Activated CD8-positive, alpha-beta memory T cell treated with anti-CD3 and anti-CD28 coated beads, Interleukin-2, amount 10 ng/mL, durations not matched to agents 7 days and 5 days (primary cell): ENCODE measurements around the gene VAMP3. TPM values are rescaled to one million over a fixed set of nuclear protein-coding genes. Genes with fewer than 3 reads are reported as not detected.
A peak's percentile ranks its signal among the peaks of the same experiment; 100 is the strongest.
"Not testable (repeated sequence)": the region's sequence is repeated elsewhere in the genome, so short reads cannot be mapped to it uniquely, and the experiment has no call there.

Experiments
- ATAC-seq: fragments of 150-1000 bp; cut with Tn5 transposase; one replicate; pipeline ENCODE4 v1.10.0; 2021; ENCODE audit warnings: moderate library complexity
- CTCF ChIA-PET: fragments of 350-600 bp; sonication (Branson Sonifier 250); formaldehyde crosslinking; loops from one replicate; lab custom pipeline; 2021; ENCODE audit warnings: antibody characterized with exemption; lab: Charles Lee
- DNase-seq: peaks from one replicate; pipeline ENCODE4 v3.0.0-alpha.2; 2020
- H3K27ac Mint-ChIP-seq: one replicate; pipeline ENCODE4 v1.8.0; 2021; ENCODE audit warnings: mild to moderate bottlenecking, mixed read lengths
- H3K27me3 Mint-ChIP-seq: one replicate; pipeline ENCODE4 v1.8.0; 2021; ENCODE audit warnings: mixed read lengths
- H3K36me3 Mint-ChIP-seq: one replicate; pipeline ENCODE4 v1.8.0; 2021; ENCODE audit warnings: mild to moderate bottlenecking, mixed read lengths
- H3K4me1 Mint-ChIP-seq: one replicate; pipeline ENCODE4 v1.8.0; 2021; ENCODE audit warnings: mixed read lengths
- H3K4me3 Mint-ChIP-seq: one replicate; pipeline ENCODE4 v1.8.0; 2021; ENCODE audit warnings: mild to moderate bottlenecking, moderate library complexity, mixed read lengths
- H3K9me3 Mint-ChIP-seq: one replicate; pipeline ENCODE4 v1.8.0; 2022; ENCODE audit warnings: low read depth, mixed read lengths
- total RNA-seq, 2 experiments: library from RNA; stranded (reverse); gene quantifications; one replicate each; pipeline ENCODE4 v1.2.3, GENCODE V29; 2021

The VAMP3 gene
- total RNA-seq, 2 experiments from 2014 or later = 25.7 to 33.1 TPM

DNA sequence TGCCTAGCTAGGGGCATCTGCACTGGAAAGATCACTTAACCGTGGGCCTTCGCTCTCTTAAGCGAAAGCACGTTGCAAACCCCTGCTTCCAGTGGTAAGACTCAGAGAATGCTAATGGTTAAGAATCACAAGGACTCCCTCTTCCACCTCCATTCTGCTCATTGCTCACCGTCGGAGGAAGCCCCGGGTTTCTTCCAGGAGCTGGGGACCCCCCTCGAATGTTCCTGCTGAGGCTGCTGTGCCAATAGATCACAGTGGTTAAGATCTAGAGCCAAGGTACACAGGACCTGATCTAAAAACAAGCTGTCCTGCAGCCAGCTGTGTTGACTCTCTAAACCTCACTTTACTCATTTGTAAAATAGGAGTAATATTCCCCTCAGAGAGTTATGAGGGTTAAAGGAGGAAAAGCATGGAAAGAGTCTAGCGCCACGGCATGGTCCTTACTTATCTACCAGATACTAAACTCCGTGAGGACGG is 765 bp downstream of the VAMP3 start:
- peaks cover 27% of the 10 kb centered on the region for H3K27me3 Mint-ChIP-seq
- CTCF ChIA-PET = interaction anchor here (1.4 to 1.7 kb wide), 3 partner anchors 13 to 103 kb away, joined by 3 to 11 read pairs (median 6); no protein-coding TSS in a partner anchor
- H3K27ac Mint-ChIP-seq = peak overlapping the region; percentile 83
- H3K36me3 Mint-ChIP-seq = peaks cover 23% of the 10 kb centered on the region
- no peak for ATAC-seq
- no peaks in the 10 kb centered on the region for H3K9me3 Mint-ChIP-seq
- no peak for DNase-seq
- peaks cover 35% of the 10 kb centered on the region for H3K4me1 Mint-ChIP-seq
- H3K4me3 Mint-ChIP-seq = peak overlapping the region; percentile 83

DNA sequence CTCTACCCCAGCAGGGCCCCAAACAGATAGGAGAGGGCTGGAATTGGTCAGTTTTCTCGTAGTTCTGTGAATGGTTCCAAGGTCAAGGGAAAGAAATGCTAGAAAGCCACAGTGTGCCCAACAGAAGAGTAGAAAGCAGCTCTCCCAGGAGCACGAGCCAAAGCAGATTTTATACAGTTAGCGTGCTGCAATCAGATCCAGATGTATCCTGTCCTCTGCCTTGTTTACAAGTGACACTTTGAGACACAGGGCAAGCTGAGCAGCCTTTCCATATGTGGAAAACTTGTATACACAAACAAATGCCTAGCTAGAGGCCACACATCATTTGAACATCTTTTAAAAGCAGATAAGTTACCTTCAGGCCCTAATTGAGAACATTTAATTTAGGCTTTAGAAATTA is 6.5 kb downstream of the VAMP3 start:
- Mint-ChIP-seq H3K4me1 (peaks cover 36% of the 10 kb centered on the region), H3K4me3 (no peak overlapping the region), H3K36me3 (peaks cover 36% of the 10 kb centered on the region)

DNA sequence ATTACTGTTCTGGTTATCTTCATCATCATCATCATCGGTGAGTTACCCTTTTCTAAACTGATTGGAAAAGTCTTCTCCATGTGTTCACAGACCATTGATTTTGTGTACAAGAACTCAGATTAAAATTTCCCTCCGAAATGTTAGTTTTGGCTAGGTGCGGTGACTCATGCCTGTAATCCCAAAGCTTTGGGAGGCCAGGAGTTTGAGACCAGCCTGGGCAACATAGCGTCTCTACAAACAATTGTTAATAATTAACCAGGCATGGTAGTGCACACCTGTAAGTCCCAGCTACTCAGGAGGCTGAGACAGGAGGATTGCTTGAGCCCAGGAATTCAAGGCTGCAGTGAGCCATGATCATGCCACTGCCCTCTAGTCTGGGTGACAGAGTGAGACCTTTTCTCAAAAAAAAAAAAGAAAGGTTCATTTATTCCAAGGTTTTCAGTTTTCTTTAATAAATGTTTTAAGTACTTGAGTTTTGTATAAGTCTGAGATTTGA is 7.1 kb downstream of the VAMP3 start:
- Mint-ChIP-seq H3K4me1 (peaks cover 37% of the 10 kb centered on the region), H3K27me3 (no peaks in the 10 kb centered on the region), H3K27ac (no peak overlapping the region), H3K4me3 (no peak overlapping the region), H3K9me3 (no peaks in the 10 kb centered on the region), H3K36me3 (peaks cover 33% of the 10 kb centered on the region)
- no peak for DNase-seq
- CTCF ChIA-PET = no interaction called here
- no peak for ATAC-seq

More for the DNA sequence above, 6.5 kb downstream of the VAMP3 start:
- H3K27ac Mint-ChIP-seq = no peak overlapping the region
- no peak for DNase-seq
- no peaks in the 10 kb centered on the region for H3K9me3 Mint-ChIP-seq
- no peak for ATAC-seq
- H3K27me3 Mint-ChIP-seq = no peaks in the 10 kb centered on the region
- CTCF ChIA-PET = no interaction called here

DNA sequence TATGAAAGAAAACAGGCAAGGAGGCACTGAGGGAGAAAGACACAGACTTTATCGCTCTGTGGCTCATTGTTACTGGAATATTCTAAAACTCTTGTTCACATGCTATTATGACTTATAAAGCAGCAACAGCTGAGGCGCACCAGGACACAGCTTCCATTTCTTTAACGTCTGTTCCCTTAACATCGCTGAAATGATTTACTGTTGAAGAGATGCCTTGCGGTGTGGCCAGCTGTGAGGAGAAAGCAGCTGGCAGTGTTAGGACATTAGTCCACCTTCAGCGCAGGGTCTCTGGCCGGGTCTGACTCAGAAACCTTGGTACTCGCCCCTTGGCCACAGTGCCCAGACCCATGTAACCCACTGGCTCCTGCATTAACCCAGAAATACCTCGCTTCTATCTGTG is 9.9 kb downstream of the VAMP3 start:
- peaks cover 20% of the 10 kb centered on the region for H3K36me3 Mint-ChIP-seq
- peaks cover 29% of the 10 kb centered on the region for H3K4me1 Mint-ChIP-seq
- CTCF ChIA-PET = no interaction called here
- no peak overlapping the region for H3K4me3 Mint-ChIP-seq
- no peaks in the 10 kb centered on the region for H3K9me3 Mint-ChIP-seq
- H3K27ac Mint-ChIP-seq = no peak overlapping the region
- no peak for DNase-seq
- ATAC-seq = no peak
- peaks cover 8% of the 10 kb centered on the region for H3K27me3 Mint-ChIP-seq

DNA sequence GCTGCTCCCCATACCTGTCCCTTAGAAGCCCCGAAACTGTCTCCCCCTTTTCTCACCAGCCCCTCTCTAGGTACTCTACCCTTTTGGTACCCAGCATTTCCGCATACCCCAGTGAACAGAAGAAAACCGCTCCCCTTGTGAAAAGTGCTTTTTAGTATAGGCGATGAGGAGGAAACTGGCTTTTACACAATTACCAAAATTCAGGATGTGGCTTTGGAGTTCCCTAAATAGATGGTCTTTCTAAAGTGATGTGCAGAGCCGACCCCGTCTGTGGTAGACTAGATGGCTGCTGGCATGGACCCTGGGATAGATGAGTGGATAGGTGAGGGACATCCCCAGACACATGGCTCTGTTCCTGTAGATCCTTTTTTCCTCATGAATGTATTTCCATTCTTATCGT is 10.4 kb downstream of the VAMP3 start:
- Mint-ChIP-seq H3K9me3 (no peaks in the 10 kb centered on the region), H3K4me1 (peaks cover 29% of the 10 kb centered on the region), H3K36me3 (peaks cover 17% of the 10 kb centered on the region), H3K27me3 (peaks cover 8% of the 10 kb centered on the region), H3K4me3 (peak overlapping the region; percentile 46), H3K27ac (peak overlapping the region; percentile 44)
- CTCF ChIA-PET = no interaction called here
- ATAC-seq (no peak), DNase-seq (no peak)

DNA sequence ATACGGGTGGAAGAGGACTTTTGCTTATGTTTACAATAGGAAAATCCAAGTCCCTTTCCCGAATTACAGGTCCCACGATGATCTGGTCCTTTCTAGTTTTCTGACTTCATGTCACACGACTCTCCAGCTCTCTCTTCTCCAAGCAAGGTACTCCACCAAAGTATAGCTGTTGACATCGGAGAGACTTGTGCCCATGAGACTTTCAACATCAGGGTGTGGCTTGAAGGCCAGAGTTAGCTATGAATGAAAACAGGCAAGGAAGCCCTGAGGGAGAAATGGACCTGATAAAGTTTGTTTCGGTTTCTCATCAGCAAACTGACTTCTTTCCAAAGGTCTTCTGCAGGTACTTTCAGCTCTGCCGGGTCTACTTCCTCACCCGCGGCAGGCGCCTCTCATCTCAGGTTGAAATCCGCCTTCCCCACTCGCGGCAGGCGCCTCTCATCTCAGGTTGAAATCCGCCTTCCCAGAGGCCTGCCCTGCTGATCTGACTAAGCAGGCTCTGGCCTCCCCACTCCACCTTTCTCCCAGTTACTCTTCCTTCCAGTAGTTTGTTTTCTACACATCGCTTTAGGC is 10.9 kb downstream of the VAMP3 start:
- Mint-ChIP-seq H3K36me3 (peaks cover 15% of the 10 kb centered on the region), H3K4me3 (peak overlapping the region; percentile 46), H3K27me3 (peaks cover 8% of the 10 kb centered on the region), H3K4me1 (peaks cover 29% of the 10 kb centered on the region), H3K9me3 (no peaks in the 10 kb centered on the region), H3K27ac (peak overlapping the region; percentile 73)
- ATAC-seq (no peak), DNase-seq (no peak)
- CTCF ChIA-PET = no interaction called here

DNA sequence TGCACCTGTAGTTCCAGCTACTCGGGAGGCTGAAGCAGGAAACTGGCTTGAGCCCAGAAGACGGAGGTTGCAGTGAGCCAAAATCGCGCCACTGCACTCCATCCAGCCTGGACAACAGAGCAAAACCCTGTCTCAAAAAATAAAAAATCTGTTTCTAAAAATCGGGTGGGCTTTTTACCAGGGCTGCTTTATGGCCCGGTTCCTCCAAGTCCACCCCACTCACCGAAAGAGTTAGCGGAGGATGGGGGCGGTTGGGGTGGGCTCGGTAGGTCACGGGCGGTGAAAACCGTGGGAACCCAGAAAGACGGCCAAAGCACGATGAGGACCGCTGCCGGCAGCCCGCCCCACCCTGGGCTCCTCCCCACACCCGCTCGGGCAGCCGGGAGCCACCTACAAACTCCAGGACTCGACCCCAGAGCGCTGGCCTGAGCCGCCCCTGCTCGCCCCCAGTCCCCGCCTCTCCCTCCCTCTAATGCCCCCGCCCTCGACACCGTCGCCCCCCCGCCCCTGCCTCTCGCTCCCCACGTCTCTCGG is 12.1 kb downstream of the VAMP3 start:
- CTCF ChIA-PET = interaction anchor here (0.8 kb wide), 1 partner anchor 30 kb away, joined by 3 read pairs; no protein-coding TSS in a partner anchor
- Mint-ChIP-seq H3K36me3 (peaks cover 15% of the 10 kb centered on the region), H3K4me1 (peaks cover 31% of the 10 kb centered on the region), H3K27ac (no peak overlapping the region), H3K27me3 (peaks cover 8% of the 10 kb centered on the region), H3K9me3 (no peaks in the 10 kb centered on the region), H3K4me3 (peak overlapping the region; percentile 46)
- DNase-seq (peak; percentile 55), ATAC-seq (peak; percentile 31)

DNA sequence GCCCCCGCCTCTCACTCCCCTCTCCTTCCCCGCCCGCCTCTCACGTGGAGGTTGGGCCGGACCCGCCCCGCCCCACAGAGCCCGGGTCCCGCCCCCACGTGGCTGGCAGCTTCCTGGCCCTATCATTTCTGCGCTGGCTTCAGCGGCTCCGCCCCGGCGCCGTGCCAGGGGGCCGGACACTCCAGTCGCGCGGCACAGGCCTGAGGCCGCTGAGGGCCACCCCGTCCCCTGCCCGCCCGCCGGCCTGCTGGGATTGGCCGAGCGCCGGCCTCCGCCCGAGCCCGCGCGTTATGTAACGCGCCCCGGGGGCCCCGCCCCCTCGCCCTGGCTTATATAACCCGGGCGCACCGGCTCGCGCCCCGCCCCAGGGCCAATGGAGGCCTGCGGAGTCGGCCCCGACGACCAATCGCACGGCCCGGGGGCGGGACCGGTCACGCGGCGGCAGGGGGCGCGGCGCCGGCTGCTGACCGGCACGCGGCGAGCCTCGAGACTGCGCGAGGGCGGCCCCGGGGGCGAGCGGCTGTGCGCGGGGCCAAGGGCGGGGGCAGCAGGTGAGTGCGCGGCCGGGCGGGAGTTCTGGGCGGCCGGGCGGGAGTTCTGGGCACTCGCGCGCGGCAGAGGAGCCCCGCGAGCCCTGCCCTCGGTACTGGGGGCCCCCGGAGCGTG is 12.9 kb downstream of the VAMP3 start, which contains the start of gene PER3:
TSS of gene PER3 (plus strand) at position 466 of the 666 bp plus-strand sequence. CDS start 587 bp downstream, outside the sequence.
- ATAC-seq = peak; percentile 94
- CTCF ChIA-PET = interaction anchor here (0.8 kb wide), 1 partner anchor 30 kb away, joined by 3 read pairs; no protein-coding TSS in a partner anchor
- Mint-ChIP-seq H3K27ac (no peak within 1 kb of the TSS), H3K4me1 (peaks cover 31% of the 10 kb centered on the region), H3K27me3 (peaks cover 8% of the 10 kb centered on the region), H3K9me3 (no peaks in the 10 kb centered on the region), H3K36me3 (peaks cover 12% of the 10 kb centered on the region), H3K4me3 (peak within 1 kb of the TSS; percentile 46)
- peak; percentile 90 for DNase-seq

DNA sequence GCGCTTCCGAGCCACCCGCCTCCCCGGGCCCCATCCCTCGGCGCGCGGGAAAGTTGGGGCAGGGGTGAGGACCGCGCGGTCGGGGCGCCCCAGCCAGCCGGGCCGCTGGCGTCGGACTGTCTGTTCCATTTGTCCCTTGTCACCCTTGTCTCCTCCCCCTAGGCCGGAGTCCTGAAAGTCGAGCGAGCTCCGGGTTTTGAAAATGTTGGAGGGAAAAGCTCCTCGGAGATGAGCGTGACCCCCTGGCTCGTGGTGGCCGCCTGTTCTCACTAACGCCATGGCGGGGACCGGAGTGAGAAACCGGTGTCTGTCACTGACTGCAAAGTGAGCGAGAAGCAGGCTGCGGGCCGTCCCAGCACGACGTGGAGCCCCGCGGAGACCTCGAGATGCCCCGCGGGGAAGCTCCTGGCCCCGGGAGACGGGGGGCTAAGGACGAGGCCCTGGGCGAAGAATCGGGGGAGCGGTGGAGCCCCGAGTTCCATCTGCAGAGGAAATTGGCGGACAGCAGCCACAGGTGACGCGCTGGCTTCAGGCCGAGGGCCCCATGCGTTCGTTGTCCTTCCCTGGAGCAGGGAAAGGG is 13.5 kb downstream of the VAMP3 start:
- H3K36me3 Mint-ChIP-seq = peaks cover 15% of the 10 kb centered on the region
- CTCF ChIA-PET = interaction anchor here (0.7 kb wide), 1 partner anchor 13 kb away, joined by 3 read pairs; the partner anchor contains the start of gene VAMP3
- DNase-seq (no peak), ATAC-seq (no peak)
- H3K9me3 Mint-ChIP-seq = peaks cover 2% of the 10 kb centered on the region
- peaks cover 8% of the 10 kb centered on the region for H3K27me3 Mint-ChIP-seq
- peak overlapping the region; percentile 46 for H3K4me3 Mint-ChIP-seq
- H3K27ac Mint-ChIP-seq = no peak overlapping the region
- H3K4me1 Mint-ChIP-seq = peaks cover 31% of the 10 kb centered on the region

DNA sequence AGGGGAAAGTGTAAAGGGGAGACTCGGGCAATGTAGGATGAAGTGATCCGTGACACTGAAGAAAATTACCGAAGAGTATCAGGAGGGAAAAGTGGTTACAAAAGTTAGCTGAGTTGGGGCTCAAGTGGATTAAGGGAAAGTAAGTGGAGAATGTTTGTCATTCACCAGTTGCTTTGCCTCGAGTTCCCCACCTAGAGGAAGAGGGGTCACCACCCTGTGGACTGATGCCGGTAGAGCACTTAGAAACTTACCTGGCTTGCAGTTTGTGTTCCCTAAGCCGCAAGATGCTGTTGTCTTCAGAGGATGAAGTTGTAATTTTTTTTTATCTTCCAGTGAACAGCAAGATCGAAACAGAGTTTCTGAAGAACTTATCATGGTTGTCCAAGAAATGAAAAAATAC is 14.0 kb downstream of the VAMP3 start:
- Mint-ChIP-seq H3K4me3 (peak overlapping the region; percentile 46), H3K36me3 (peaks cover 16% of the 10 kb centered on the region), H3K9me3 (peaks cover 7% of the 10 kb centered on the region), H3K27ac (no peak overlapping the region), H3K27me3 (peaks cover 8% of the 10 kb centered on the region), H3K4me1 (peaks cover 31% of the 10 kb centered on the region)
- no peak for ATAC-seq
- CTCF ChIA-PET = interaction anchor here (0.7 kb wide), 1 partner anchor 14 kb away, joined by 3 read pairs; the partner anchor contains the start of gene VAMP3
- DNase-seq = no peak

DNA sequence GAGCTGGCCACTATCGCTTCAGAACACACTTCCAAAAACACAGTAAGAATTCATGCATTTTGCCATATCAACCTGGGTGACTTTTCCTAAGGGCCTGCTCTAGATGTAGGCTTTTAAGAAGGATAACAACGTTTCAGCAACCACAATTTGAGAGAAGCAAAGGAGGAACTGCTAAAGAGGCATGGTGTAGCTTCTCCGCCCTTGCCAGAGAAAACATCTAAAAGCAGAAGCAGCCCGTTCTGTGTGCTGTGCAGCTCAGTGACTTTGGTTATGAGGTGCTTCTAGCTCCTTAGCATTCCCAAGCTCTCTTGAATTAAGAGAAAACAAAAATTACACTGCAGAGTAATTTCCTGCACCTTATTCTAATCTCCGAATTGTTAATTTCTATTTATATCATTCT is 15.7 kb downstream of the VAMP3 start:
- Mint-ChIP-seq H3K36me3 (peaks cover 18% of the 10 kb centered on the region), H3K4me3 (no peak overlapping the region), H3K27me3 (peaks cover 8% of the 10 kb centered on the region), H3K27ac (no peak overlapping the region), H3K9me3 (peaks cover 14% of the 10 kb centered on the region), H3K4me1 (peaks cover 19% of the 10 kb centered on the region)
- DNase-seq (no peak), ATAC-seq (no peak)
- CTCF ChIA-PET = interaction anchor here (0.6 kb wide), 1 partner anchor 54 kb away, joined by 3 read pairs; no protein-coding TSS in a partner anchor

DNA sequence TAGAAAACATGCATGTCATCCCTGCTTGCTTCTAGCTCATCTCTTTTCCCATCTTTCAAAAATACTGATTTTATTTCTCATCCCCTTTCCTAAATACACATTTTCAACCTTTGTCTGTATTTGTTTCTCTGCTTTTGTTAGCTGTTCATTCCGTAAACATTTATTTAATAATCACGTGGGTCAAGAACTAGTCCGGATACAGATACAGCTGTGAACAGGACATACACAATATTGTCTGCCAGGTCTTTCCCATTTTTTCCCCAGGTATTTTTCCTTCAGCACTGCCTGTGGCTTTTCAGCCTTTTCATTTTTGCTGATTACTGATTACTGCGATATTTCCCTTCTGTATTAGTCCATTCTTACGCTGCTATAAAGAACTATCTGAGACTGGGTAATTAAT is 18.7 kb downstream of the VAMP3 start:
- H3K4me1 Mint-ChIP-seq = peaks cover 4% of the 10 kb centered on the region
- H3K4me3 Mint-ChIP-seq = no peak overlapping the region
- H3K9me3 Mint-ChIP-seq = peaks cover 20% of the 10 kb centered on the region
- DNase-seq (no peak), ATAC-seq (no peak)
- H3K27ac Mint-ChIP-seq = no peak overlapping the region
- H3K36me3 Mint-ChIP-seq = peaks cover 19% of the 10 kb centered on the region
- peaks cover 8% of the 10 kb centered on the region for H3K27me3 Mint-ChIP-seq
- CTCF ChIA-PET = no interaction called here

DNA sequence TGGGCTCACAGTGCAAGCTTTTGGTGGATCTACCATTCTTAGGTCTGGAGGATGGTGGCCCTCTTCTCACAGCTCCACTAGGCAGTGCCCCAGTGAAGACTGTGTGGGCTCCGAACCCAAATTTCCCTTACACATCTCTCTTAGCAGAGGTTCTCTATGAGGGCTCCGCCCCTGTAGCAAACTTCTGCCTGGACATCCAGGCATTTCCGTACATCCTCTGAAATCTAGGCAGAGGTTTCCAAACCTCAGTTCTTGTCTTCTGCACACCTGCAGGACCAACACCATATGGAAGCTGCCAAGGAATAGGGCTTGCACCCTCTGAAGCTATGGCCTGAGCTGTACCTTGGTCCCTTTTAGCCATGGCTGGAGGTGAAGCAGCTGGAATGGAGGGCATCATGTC is 19.9 kb downstream of the VAMP3 start:
- H3K4me1 Mint-ChIP-seq, H3K27ac Mint-ChIP-seq, CTCF ChIA-PET, ATAC-seq, DNase-seq, H3K27me3 Mint-ChIP-seq, H3K4me3 Mint-ChIP-seq: not testable (repeated sequence)
- peaks cover 19% of the 10 kb centered on the region for H3K36me3 Mint-ChIP-seq
- peaks cover 20% of the 10 kb centered on the region for H3K9me3 Mint-ChIP-seq
